HCT116 (cell line): Measurements from ENCODE around the gene DARS1. TPM values are rescaled to one million over a fixed set of nuclear protein-coding genes. Genes with fewer than 3 reads are reported as not detected.
A peak's percentile ranks its signal among the peaks of the same experiment; 100 is the strongest.

Source experiments
- ATAC-seq: fragments of 200-7000 bp; cut with Tn5 transposase; 2 replicates; pipeline ENCODE4 v1.9.1; 2020; ENCODE audit warnings: mild to moderate bottlenecking, moderate library complexity
- Bru-seq: library from RNA; stranded (reverse); fragments of 400-500 nt; gene quantifications from one replicate; lab custom pipeline; 2021; lab: Mats Ljungman, UMichigan
- BruChase-seq, 2 experiments: library from RNA; stranded (reverse); fragments of 400-500 nt; gene quantifications; one replicate each; lab custom pipeline; 2021; lab: Mats Ljungman, UMichigan
- BruUV-seq: library from RNA; stranded (reverse); fragments of 400-500 nt; replicated peaks from 2 replicates; lab custom pipeline; 2021; lab: Mats Ljungman, UMichigan
- CTCF ChIA-PET: fragments of 300-600 bp; sonication (Branson Sonifier 250); formaldehyde crosslinking; loops from one replicate; lab custom pipeline; 2021; ENCODE audit warnings: antibody characterized with exemption; lab: Charles Lee
- POLR2A ChIA-PET: fragments of 300-600, 350-600 bp; sonication (Branson Sonifier 250); formaldehyde crosslinking; loops from one replicate; lab custom pipeline; 2021; ENCODE audit warnings: antibody characterized with exemption; lab: Charles Lee
- RAD21 ChIA-PET, 2 experiments: fragments of 300-600 bp; sonication (Branson Sonifier 250); formaldehyde crosslinking; loops; one replicate each; lab custom pipeline; 2023; ENCODE audit warnings: low total read pairs in 2 of 2; ENCODE audit not compliant: uncharacterized antibody in 2 of 2, unreplicated experiment in 2 of 2, low non-redundant PET in 1 of 2; lab: Charles Lee
- DNase-seq: peaks from one replicate; pipeline ENCODE4 v3.0.0-alpha.2; 2010; ENCODE audit warnings: low read depth, low spot score
- H2AFZ ChIP-seq: fragments of 200-600 bp; shearing (Covaris generic), sonication (generic); 2 replicates; pipeline ENCODE4 v1.6.1; 2017; ENCODE audit warnings: low read depth, mixed run types, mixed read lengths, antibody characterized with exemption, low read length; ENCODE audit not compliant: poor library complexity, severe bottlenecking
- H3K27ac ChIP-seq: 2 replicates; pipeline ENCODE4 v1.5.1; 2012; ENCODE audit warnings: low read depth, low read length
- H3K27me3 ChIP-seq: fragments of 200-600 bp; sonication (generic); 2 replicates; pipeline ENCODE4 v1.6.1; 2016; ENCODE audit warnings: mixed run types, low read length, mixed read lengths; ENCODE audit not compliant: insufficient read depth
- H3K36me3 ChIP-seq, 2 experiments: fragments of 200-500 bp in 1 of 2; fragments of 200-600 bp in 1 of 2; sonication (Bioruptor generic) in 1 of 2; sonication (generic) in 1 of 2; 2 replicates each; pipeline versions ENCODE4 v1.5.1 to v1.6.1; 2014 to 2016; ENCODE audit warnings: low read length in 2 of 2, inconsistent platforms in 1 of 2, mixed read lengths in 1 of 2, mixed run types in 1 of 2; ENCODE audit not compliant: insufficient read depth in 2 of 2, control insufficient read depth in 1 of 2
- H3K4me1 ChIP-seq, 2 experiments: fragments of 200-600 bp in 1 of 2; sonication (generic) in 1 of 2; 2 replicates each; pipeline versions ENCODE4 v1.5.1 to v1.6.1; 2012 to 2017; ENCODE audit warnings: low read length in 2 of 2, inconsistent platforms in 1 of 2, mild to moderate bottlenecking in 1 of 2, mixed read lengths in 1 of 2, mixed run types in 1 of 2, moderate library complexity in 1 of 2; ENCODE audit not compliant: insufficient read depth in 2 of 2, control insufficient read depth in 1 of 2
- H3K4me2 ChIP-seq: fragments of 200-600 bp; sonication (generic); 2 replicates; pipeline ENCODE4 v1.6.1; 2017; ENCODE audit warnings: mixed run types, low read length, mixed read lengths
- H3K4me3 ChIP-seq, 2 experiments: fragments of 200-600 bp in 1 of 2; sonication (generic) in 1 of 2; replicated peaks in 1 of 2; 2 replicates each; pipeline ENCODE4 v1.5.1; 2011 to 2016; ENCODE audit warnings: low read length in 2 of 2, control low read depth in 1 of 2, low read depth in 1 of 2, mild to moderate bottlenecking in 1 of 2, mixed read lengths in 1 of 2, mixed run types in 1 of 2
- H3K79me2 ChIP-seq: fragments of 200-600 bp; sonication (generic); 2 replicates; pipeline ENCODE4 v1.6.1; 2017; ENCODE audit warnings: mild to moderate bottlenecking, mixed run types, low read length, moderate library complexity, mixed read lengths; ENCODE audit not compliant: insufficient read depth
- H3K9ac ChIP-seq: fragments of 200-600 bp; sonication (generic); 2 replicates; pipeline ENCODE4 v1.6.1; 2016; ENCODE audit warnings: low read length, mixed read lengths
- H3K9me2 ChIP-seq: fragments of 200-600 bp; sonication (generic), shearing (Covaris generic); 2 replicates; pipeline ENCODE4 v1.6.1; 2017; ENCODE audit warnings: mixed run types, mild to moderate bottlenecking, moderate library complexity; ENCODE audit not compliant: insufficient read depth
- H3K9me3 ChIP-seq, 2 experiments: fragments of 200-500 bp in 1 of 2; fragments of 200-600 bp in 1 of 2; sonication (Bioruptor generic) in 1 of 2; sonication (generic) in 1 of 2; 2 replicates each; pipeline ENCODE4 v1.6.1; 2014 to 2017; ENCODE audit warnings: low read length in 2 of 2, mixed read lengths in 2 of 2, inconsistent platforms in 1 of 2, low read depth in 1 of 2, mild to moderate bottlenecking in 1 of 2, mixed run types in 1 of 2, moderate library complexity in 1 of 2; ENCODE audit not compliant: control insufficient read depth in 1 of 2, insufficient read depth in 1 of 2
- H4K20me1 ChIP-seq: fragments of 200-600 bp; sonication (generic), shearing (Covaris generic); 2 replicates; pipeline ENCODE4 v1.6.1; 2017; ENCODE audit warnings: mixed run types, mild to moderate bottlenecking, moderate library complexity; ENCODE audit not compliant: insufficient read depth
- ATF3 ChIP-seq: IDR thresholded peaks from 2 replicates; pipeline ENCODE4 v1.6.1; 2012
- CEBPB ChIP-seq: IDR thresholded peaks from 2 replicates; pipeline ENCODE4 v1.6.1; 2012; ENCODE audit warnings: low read depth
- CTCF ChIP-seq, 3 experiments: fragments of 200-600 bp in 1 of 3; sonication (generic) in 1 of 3; IDR thresholded peaks in 2 of 3; conservative IDR thresholded peaks in 1 of 3; 2 replicates each; pipeline ENCODE4 v1.5.1; 2012 to 2017; ENCODE audit warnings: low read depth in 2 of 3, low read length in 2 of 3, antibody characterized with exemption in 1 of 3, borderline replicate concordance in 1 of 3, control low read depth in 1 of 3, mild to moderate bottlenecking in 1 of 3, mixed read lengths in 1 of 3, mixed run types in 1 of 3, moderate library complexity in 1 of 3; ENCODE audit not compliant: insufficient read depth in 1 of 3
- EGR1 ChIP-seq: IDR thresholded peaks from 2 replicates; pipeline ENCODE4 v1.6.1; 2012; ENCODE audit warnings: low read depth
- ELF1 ChIP-seq: IDR thresholded peaks from 2 replicates; pipeline ENCODE4 v1.6.1; 2012; ENCODE audit warnings: low read depth, borderline replicate concordance
- EZH2 ChIP-seq: fragments of 200-600 bp; sonication (generic); IDR thresholded peaks from 2 replicates; pipeline ENCODE4 v1.6.1; 2017; ENCODE audit warnings: antibody characterized with exemption, mixed run types
- EZH2phosphoT487 ChIP-seq: fragments of 200-600 bp; IDR thresholded peaks from 2 replicates; pipeline ENCODE4 v1.6.1; 2018; ENCODE audit warnings: antibody characterized with exemption, borderline replicate concordance
- FOSL1 ChIP-seq: IDR thresholded peaks from 2 replicates; pipeline ENCODE4 v1.6.1; 2012; ENCODE audit warnings: low read depth
- JUND ChIP-seq: IDR thresholded peaks from 2 replicates; pipeline ENCODE4 v1.6.1; 2012
- MAX ChIP-seq: IDR thresholded peaks from 2 replicates; pipeline ENCODE4 v1.6.1; 2012
- POLR2A ChIP-seq: IDR thresholded peaks from 2 replicates; pipeline ENCODE4 v1.7.0; 2011; ENCODE audit warnings: borderline replicate concordance; ENCODE audit not compliant: insufficient read depth, insufficient read length; ENCODE audit errors: extremely low read depth
- POLR2AphosphoS5 ChIP-seq: IDR thresholded peaks from 2 replicates; pipeline ENCODE4 v1.6.1; 2011; ENCODE audit warnings: mild to moderate bottlenecking, low read depth, low read length, moderate library complexity
- RAD21 ChIP-seq: IDR thresholded peaks from 2 replicates; pipeline ENCODE4 v1.6.1; 2012; ENCODE audit warnings: low read depth, mild to moderate bottlenecking
- SIN3A ChIP-seq: IDR thresholded peaks from 2 replicates; pipeline ENCODE4 v1.6.1; 2012; ENCODE audit warnings: low read depth
- SP1 ChIP-seq: IDR thresholded peaks from 2 replicates; pipeline ENCODE4 v1.6.1; 2012; ENCODE audit warnings: low read depth
- SRF ChIP-seq: IDR thresholded peaks from 2 replicates; pipeline ENCODE4 v1.6.1; 2012; ENCODE audit warnings: low read depth
- TCF7L2 ChIP-seq: IDR thresholded peaks from 2 replicates; pipeline ENCODE4 v1.7.0; 2011; ENCODE audit warnings: borderline replicate concordance, inconsistent platforms; ENCODE audit not compliant: insufficient read depth, insufficient read length; ENCODE audit errors: extremely low read depth
- YY1 ChIP-seq: IDR thresholded peaks from 2 replicates; pipeline ENCODE4 v1.6.1; 2011; ENCODE audit warnings: low read length, low read depth, moderate library complexity, mild to moderate bottlenecking; ENCODE audit not compliant: insufficient replicate concordance; ENCODE audit errors: extremely low read depth
- ZBTB33 ChIP-seq: IDR thresholded peaks from 2 replicates; pipeline ENCODE4 v1.6.1; 2011; ENCODE audit warnings: mild to moderate bottlenecking, low read length, moderate library complexity; ENCODE audit not compliant: insufficient replicate concordance; ENCODE audit errors: extremely low read depth
- ZNF274 ChIP-seq: fragments of 200-500 bp; sonication (Bioruptor generic); IDR thresholded peaks from 2 replicates; pipeline ENCODE4 v1.6.1; 2014; ENCODE audit warnings: mild to moderate bottlenecking, low read depth, low read length, inconsistent platforms
- intact Hi-C: fragments of 100-400 bp; cut with micrococcal nuclease; formaldehyde crosslinking; loops from 2 replicates; pipeline ENCODE4 v1.10.0; 2022
- long read RNA-seq: library from polyadenylated mRNA; unstranded; transcript quantifications from one replicate; pipeline ENCODE4 v2.0.0, GENCODE V29; 2021; ENCODE audit not compliant: unreplicated experiment
- polyA plus RNA-seq: library from polyadenylated mRNA; unstranded; fragments of >200 nt; gene quantifications from 2 replicates; pipeline ENCODE4 v1.2.1, GENCODE V29; 2012; ENCODE audit warnings: missing spikeins
- total RNA-seq: library from RNA; stranded (reverse); gene quantifications from one replicate; pipeline ENCODE4 v1.2.1, GENCODE V29; 2021; ENCODE audit not compliant: unreplicated experiment

The DARS1 gene
- total RNA-seq: 94.8 TPM
- 138 and 140 TPM in 2 replicates for polyA plus RNA-seq
- Bru-seq, nascent RNA: percentile 88 among the genes with signal in this experiment
- percentile 84 among the genes with signal in this experiment for BruChase-seq, experiment 1, labeled RNA remaining after a 6-hour chase
- percentile 75 among the genes with signal in this experiment for BruChase-seq, experiment 2, labeled RNA remaining after a 2-hour chase
- long read RNA-seq, transcript DARS-201 (16 exons, 2,361 nt): major isoform, 262 of 301 reads
- long read RNA-seq, partial matches to known transcripts: 13 of 301 reads
- long read RNA-seq, other reads (novel, unspliced or antisense): 25 of 301 reads

- RAD21 ChIA-PET: no interaction called here
- Histone ChIP-seq H3K9me3 (no peaks in the 10 kb centered on the region), H3K9ac (peak within 1 kb of the TSS; percentile 97), H3K4me3 (peak within 1 kb of the TSS; percentile 66 to 76), H3K27me3 (no peaks in the 10 kb centered on the region), H3K36me3 (peaks cover 13 to 22% of the 10 kb centered on the region in 2 experiments), H2AFZ (peak within 1 kb of the TSS; percentile 24), H3K9me2 (no peaks in the 10 kb centered on the region), H3K4me2 (peak within 1 kb of the TSS; percentile 81), H3K27ac (peak within 1 kb of the TSS; percentile 95), H4K20me1 (no peaks in the 10 kb centered on the region), H3K79me2 (peaks cover 44% of the 10 kb centered on the region), H3K4me1 (peaks cover 0 to 14% of the 10 kb centered on the region in 2 experiments; a peak in 3 of 4 replicates)
- TSS peak; percentile 59 for BruUV-seq
- peak; percentile 82 for DNase-seq
- POLR2A ChIA-PET: interaction anchor here (0.7 kb wide), 1 partner anchor 8 kb away, joined by 3 read pairs; no protein-coding TSS in a partner anchor
- intact Hi-C loops: loop anchor here (1.0 kb wide), 1 partner anchor 36 kb away; no protein-coding TSS in a partner anchor
- CTCF ChIA-PET: no interaction called here
- peak; percentile 95 for ATAC-seq
- no peak for TF ChIP-seq SRF
- TF ChIP-seq JUND: 0 out of 2 replicates have a peak, but pooled peaks have one; percentile 31
- TF ChIP-seq ELF1: peak; percentile 71
- peak; percentile 94 for TF ChIP-seq MAX
- TF ChIP-seq CEBPB: no peak
- TF ChIP-seq ATF3: no peak
- no peak for TF ChIP-seq CTCF (IDR thresholded peaks at IDR 0.05 in 2 of 3, conservative IDR thresholded peaks at IDR 0.05 in 1 of 3; ENCODE audit: borderline replicate concordance in 1 of 3, insufficient read depth in 1 of 3, low read depth in 2 of 3, low read length in 2 of 3)
- peak; percentile 70 for TF ChIP-seq POLR2AphosphoS5
- TF ChIP-seq EZH2: no peak
- TF ChIP-seq TCF7L2: peak; percentile 50
- peak; percentile 45; the same call in 1 of the 2 replicates for TF ChIP-seq EGR1
- peak; percentile 40 for TF ChIP-seq YY1
- peak; percentile 74 for TF ChIP-seq SP1
- TF ChIP-seq SIN3A: peak; percentile 93
- no peak for TF ChIP-seq RAD21
- TF ChIP-seq ZNF274: no peak
- no peak for TF ChIP-seq EZH2phosphoT487
- TF ChIP-seq FOSL1: 0 out of 2 replicates have a peak, but pooled peaks have one; percentile 36
- TF ChIP-seq ZBTB33: peak; percentile 98
- peak; percentile 32 for TF ChIP-seq POLR2A
These were observed at the start of gene DARS1 for GRCh38 chr2:135985018-135985825. TSS of gene DARS1 (minus strand) at chr2:135985626. CDS start at chr2:135985468, 158 bp downstream.
